ENCODE data around the gene DOCK7.

Gene DOCK7

DNA sequence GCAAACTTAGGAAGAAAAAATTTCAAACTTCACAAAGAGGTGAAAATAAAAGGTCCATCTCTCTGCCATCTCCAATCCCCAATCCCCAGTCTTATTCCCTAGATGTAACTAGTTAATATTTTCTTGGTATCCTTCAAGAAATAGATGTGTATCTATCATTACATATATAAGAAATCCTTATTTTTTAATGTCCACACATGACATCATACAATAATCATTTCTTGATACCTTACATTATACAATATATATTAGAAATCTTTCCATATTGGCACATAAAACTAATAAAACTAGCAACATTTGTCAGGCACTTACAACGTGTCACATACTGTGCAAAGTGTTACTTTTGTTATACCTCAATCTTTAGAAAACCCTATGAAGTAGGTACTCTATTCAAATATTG, 16.2 kb downstream of the DOCK7 start:
- H3K4me3 ChIP-seq (ENCODE audit: low read depth, low read length): no peak overlapping the region
- H3K27ac ChIP-seq (ENCODE audit: low read depth, low read length): no peak overlapping the region
- H3K4me1 ChIP-seq (ENCODE audit: control insufficient read depth, insufficient read depth, low read length): peaks cover 14% of the 10 kb centered on the region
- H3K9ac ChIP-seq (ENCODE audit: low read length): no peak overlapping the region
- H3K9me3 ChIP-seq (ENCODE audit: control insufficient read depth, insufficient read depth, low read depth, low read length): no peaks in the 10 kb centered on the region
- no peaks in the 10 kb centered on the region for H3K36me3 ChIP-seq (ENCODE audit: control insufficient read depth, insufficient read depth, low read length)
- no peaks in the 10 kb centered on the region for H3K27me3 ChIP-seq (ENCODE audit: control insufficient read depth, insufficient read depth, low read length)

DNA sequence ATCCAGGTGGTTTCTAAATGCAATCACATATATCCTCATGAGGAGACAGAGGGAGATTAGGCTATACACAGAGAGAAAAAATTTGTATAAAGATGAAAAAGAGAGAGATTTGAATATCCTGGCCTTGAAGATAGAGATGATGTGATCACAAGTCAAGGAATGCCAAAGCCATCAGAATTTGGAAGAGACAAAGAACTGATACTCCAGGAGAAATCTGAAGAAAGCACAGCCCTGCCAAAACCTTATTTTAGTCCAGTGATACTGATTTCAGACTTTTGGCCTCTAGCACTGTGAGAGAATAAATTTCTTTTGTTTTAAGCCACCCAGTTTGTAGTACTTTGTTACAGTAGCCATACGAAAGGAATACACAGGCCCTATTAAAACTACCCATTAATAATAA, 33.4 kb downstream of the DOCK7 start:
- Histone ChIP-seq H3K36me3 (ENCODE audit: control insufficient read depth, insufficient read depth, low read length) (peaks cover 8% of the 10 kb centered on the region; the same call in 1 of the 2 replicates), H3K9me3 (ENCODE audit: control insufficient read depth, insufficient read depth, low read depth, low read length) (no peaks in the 10 kb centered on the region), H3K27ac (ENCODE audit: low read depth, low read length) (no peak overlapping the region), H3K9ac (ENCODE audit: low read length) (no peak overlapping the region), H3K4me1 (ENCODE audit: control insufficient read depth, insufficient read depth, low read length) (no peaks in the 10 kb centered on the region), H3K4me3 (ENCODE audit: low read depth, low read length) (no peak overlapping the region), H3K27me3 (ENCODE audit: control insufficient read depth, insufficient read depth, low read length) (no peaks in the 10 kb centered on the region)

DNA sequence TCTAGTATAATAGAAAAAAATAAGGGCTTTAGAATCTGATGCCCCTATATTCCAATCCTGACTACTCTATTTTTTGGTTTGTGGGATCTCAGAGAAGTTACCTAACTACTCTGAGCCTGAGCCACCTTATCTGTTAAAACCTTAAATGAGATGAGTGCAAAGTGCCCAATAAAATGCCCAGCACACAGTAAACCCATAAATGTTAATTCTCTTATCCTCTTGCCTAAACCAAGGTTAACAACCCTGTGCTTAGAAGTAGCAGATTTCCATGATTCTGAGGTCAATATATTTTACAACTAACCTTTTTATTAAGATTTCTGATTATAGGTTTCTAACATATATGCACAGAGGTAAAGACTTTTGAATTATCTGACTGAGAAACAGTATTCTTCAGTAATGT, 35.8 kb downstream of the DOCK7 start:
- Histone ChIP-seq H3K9me3 (ENCODE audit: control insufficient read depth, insufficient read depth, low read depth, low read length) (no peaks in the 10 kb centered on the region), H3K27ac (ENCODE audit: low read depth, low read length) (no peak overlapping the region), H3K36me3 (ENCODE audit: control insufficient read depth, insufficient read depth, low read length) (peaks cover 11% of the 10 kb centered on the region), H3K9ac (ENCODE audit: low read length) (no peak overlapping the region), H3K4me1 (ENCODE audit: control insufficient read depth, insufficient read depth, low read length) (no peaks in the 10 kb centered on the region), H3K4me3 (ENCODE audit: low read depth, low read length) (no peak overlapping the region), H3K27me3 (ENCODE audit: control insufficient read depth, insufficient read depth, low read length) (no peaks in the 10 kb centered on the region)

DNA sequence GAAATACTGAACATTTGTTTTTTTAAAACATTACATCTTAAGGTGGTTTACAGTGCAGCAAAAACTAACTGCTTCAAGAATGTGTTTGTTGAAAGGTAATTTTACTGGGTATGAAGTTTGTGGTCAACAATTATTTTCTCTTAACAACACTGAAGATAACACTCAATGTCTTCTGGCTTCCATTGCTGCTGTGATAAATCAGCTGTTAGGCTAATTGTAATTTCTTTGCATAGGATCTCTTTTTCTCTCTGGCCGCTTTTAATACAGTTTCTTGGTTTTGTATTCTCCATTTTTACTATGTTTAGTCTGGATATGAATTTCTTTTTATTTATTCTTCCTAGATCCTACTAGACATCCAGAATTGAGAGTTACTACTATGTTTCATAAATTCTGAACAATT, 44.9 kb downstream of the DOCK7 start:
- Histone ChIP-seq H3K27ac (ENCODE audit: low read depth, low read length) (no peak overlapping the region), H3K27me3 (ENCODE audit: control insufficient read depth, insufficient read depth, low read length) (no peaks in the 10 kb centered on the region), H3K9me3 (ENCODE audit: control insufficient read depth, insufficient read depth, low read depth, low read length) (no peaks in the 10 kb centered on the region; the same call in 1 of the 2 replicates), H3K36me3 (ENCODE audit: control insufficient read depth, insufficient read depth, low read length) (peaks cover 29% of the 10 kb centered on the region), H3K9ac (ENCODE audit: low read length) (no peak overlapping the region), H3K4me1 (ENCODE audit: control insufficient read depth, insufficient read depth, low read length) (no peaks in the 10 kb centered on the region), H3K4me3 (ENCODE audit: low read depth, low read length) (no peak overlapping the region)

DNA sequence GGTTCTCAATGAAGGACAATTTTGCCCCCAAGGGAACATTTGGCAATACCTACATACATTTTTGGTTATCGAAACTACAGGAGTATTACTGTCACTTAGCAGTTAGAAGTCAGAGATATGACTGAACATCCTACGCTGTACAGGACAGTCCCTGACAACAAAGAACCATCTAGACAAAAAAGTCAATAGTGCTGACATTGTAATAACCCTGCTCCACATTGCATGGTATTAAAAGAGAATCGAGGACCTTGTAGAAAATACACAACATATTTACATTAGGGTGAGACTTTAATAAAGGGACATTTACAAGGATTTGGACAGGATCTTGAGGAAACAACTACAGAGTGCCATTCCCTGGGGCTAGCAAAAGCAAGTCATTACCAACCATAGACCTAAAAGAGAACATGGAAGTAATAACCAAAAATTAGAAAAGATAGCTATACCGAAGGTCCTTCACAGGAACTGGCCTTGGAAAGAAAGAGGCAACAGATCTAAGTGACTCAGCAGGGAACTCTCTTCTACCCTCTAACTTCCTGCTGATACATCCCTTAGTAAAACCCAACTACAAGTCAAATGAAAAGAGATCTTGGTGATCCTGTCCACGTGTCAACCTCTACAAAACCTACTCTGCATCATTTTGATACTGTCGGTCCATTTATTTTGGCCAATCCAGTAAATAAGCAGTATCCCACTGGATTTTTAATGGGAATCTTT, 50.6 kb downstream of the DOCK7 start:
- H3K36me3 ChIP-seq (ENCODE audit: control insufficient read depth, insufficient read depth, low read length): peaks cover 12% of the 10 kb centered on the region

DNA sequence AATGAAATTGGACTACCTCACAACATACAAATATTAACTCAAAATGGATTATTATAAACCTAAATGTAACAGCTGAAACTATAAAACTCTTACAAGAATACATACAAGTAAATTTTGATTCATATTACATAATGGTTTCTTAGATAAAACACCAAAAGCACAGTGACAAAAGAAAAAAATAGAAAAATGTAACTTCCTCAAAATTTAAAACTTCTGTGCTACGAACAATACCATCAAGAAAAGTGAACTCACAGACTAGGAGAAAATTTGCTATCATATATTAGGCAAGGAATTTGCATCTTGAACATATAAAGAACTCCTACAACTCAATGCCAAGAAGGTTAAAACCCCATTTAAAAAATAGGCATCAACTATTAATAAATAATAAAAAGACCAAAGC, 59.7 kb downstream of the DOCK7 start:
- no peaks in the 10 kb centered on the region for H3K4me1 ChIP-seq (ENCODE audit: control insufficient read depth, insufficient read depth, low read length)

More for the DNA sequence above, 50.6 kb downstream of the DOCK7 start:
- Histone ChIP-seq H3K4me1 (ENCODE audit: control insufficient read depth, insufficient read depth, low read length) (no peaks in the 10 kb centered on the region), H3K9me3 (ENCODE audit: control insufficient read depth, insufficient read depth, low read depth, low read length) (no peaks in the 10 kb centered on the region), H3K27me3 (ENCODE audit: control insufficient read depth, insufficient read depth, low read length) (no peaks in the 10 kb centered on the region), H3K4me3 (ENCODE audit: low read depth, low read length) (no peak overlapping the region), H3K27ac (ENCODE audit: low read depth, low read length) (no peak overlapping the region), H3K9ac (ENCODE audit: low read length) (no peak overlapping the region)

DNA sequence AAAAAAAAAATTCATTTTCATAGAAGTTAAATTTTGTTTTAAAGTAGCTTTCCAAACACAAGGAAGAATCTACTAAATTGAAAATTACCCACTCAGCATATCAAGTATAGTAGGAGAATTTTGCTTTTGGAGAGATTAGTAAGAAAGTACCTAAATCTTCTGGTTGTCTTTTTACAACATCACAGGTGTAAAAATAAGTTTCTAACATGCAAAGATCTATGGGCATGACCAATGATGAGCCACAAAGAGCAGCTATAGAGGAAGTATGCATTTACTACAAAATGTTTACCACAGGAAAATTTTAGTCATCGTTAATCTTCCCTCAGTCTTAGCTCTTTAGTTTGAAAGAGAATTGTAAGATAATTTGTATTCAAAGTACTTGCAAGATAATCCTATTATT, 62.8 kb downstream of the DOCK7 start:
- no peak overlapping the region for H3K27ac ChIP-seq (ENCODE audit: low read depth, low read length)
- H3K4me3 ChIP-seq (ENCODE audit: low read depth, low read length): no peak overlapping the region
- no peaks in the 10 kb centered on the region for H3K9me3 ChIP-seq (ENCODE audit: control insufficient read depth, insufficient read depth, low read depth, low read length)
- H3K27me3 ChIP-seq (ENCODE audit: control insufficient read depth, insufficient read depth, low read length): no peaks in the 10 kb centered on the region
- H3K4me1 ChIP-seq (ENCODE audit: control insufficient read depth, insufficient read depth, low read length): 0 out of 2 replicates have a peak, but pooled peaks cover 4% of the 10 kb centered on the region
- peaks cover 7% of the 10 kb centered on the region for H3K36me3 ChIP-seq (ENCODE audit: control insufficient read depth, insufficient read depth, low read length)
- no peak overlapping the region for H3K9ac ChIP-seq (ENCODE audit: low read length)

More for the DNA sequence above, 59.7 kb downstream of the DOCK7 start:
- Histone ChIP-seq H3K9ac (ENCODE audit: low read length) (no peak overlapping the region), H3K27me3 (ENCODE audit: control insufficient read depth, insufficient read depth, low read length) (no peaks in the 10 kb centered on the region), H3K4me3 (ENCODE audit: low read depth, low read length) (no peak overlapping the region), H3K36me3 (ENCODE audit: control insufficient read depth, insufficient read depth, low read length) (peaks cover 22% of the 10 kb centered on the region), H3K27ac (ENCODE audit: low read depth, low read length) (no peak overlapping the region), H3K9me3 (ENCODE audit: control insufficient read depth, insufficient read depth, low read depth, low read length) (no peaks in the 10 kb centered on the region)

DNA sequence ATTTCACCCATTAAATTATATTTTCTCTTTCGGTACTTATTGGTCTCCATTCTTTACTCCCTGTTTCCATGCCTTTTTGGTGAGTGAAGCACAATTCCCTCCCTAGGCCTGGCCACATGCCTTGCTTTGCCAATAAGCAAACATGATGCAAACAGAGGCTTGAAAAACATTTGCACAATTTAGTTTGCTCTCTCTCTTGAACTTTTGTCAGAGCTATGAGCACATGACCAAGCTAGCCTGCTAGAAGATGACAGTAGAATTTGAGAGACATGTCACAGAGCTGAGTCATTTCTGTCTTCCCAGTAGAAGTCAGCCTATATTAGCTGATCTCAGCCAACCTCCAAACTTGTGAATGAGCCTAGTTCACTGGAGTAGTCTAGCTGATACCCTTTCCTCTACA, 66.3 kb downstream of the DOCK7 start:
- Histone ChIP-seq H3K4me3 (ENCODE audit: low read depth, low read length) (no peak overlapping the region), H3K36me3 (ENCODE audit: control insufficient read depth, insufficient read depth, low read length) (peaks cover 3% of the 10 kb centered on the region; the same call in 1 of the 2 replicates), H3K9ac (ENCODE audit: low read length) (no peak overlapping the region), H3K27me3 (ENCODE audit: control insufficient read depth, insufficient read depth, low read length) (no peaks in the 10 kb centered on the region), H3K4me1 (ENCODE audit: control insufficient read depth, insufficient read depth, low read length) (0 out of 2 replicates have a peak, but pooled peaks cover 4% of the 10 kb centered on the region), H3K27ac (ENCODE audit: low read depth, low read length) (no peak overlapping the region), H3K9me3 (ENCODE audit: control insufficient read depth, insufficient read depth, low read depth, low read length) (no peaks in the 10 kb centered on the region)

DNA sequence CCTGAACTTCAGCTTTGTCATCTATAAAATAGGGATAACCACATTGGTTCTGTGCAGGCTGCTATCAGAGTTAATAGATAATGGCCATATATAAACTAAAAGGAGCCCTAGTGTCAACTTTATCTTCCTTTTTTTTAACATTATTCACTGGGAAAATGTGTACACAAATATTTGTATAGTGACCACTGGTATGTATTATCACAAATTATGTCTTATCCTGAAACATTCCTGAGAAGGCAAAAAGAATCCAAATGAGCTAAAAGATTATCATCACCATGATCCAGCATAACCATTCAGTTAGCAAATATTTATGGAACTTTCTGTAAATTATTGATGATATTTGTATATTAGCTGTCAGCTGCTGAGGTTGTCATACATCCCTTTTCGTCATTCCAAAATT, 74.3 kb downstream of the DOCK7 start:
- Histone ChIP-seq H3K9me3 (ENCODE audit: control insufficient read depth, insufficient read depth, low read depth, low read length) (no peaks in the 10 kb centered on the region), H3K9ac (ENCODE audit: low read length) (no peak overlapping the region), H3K27me3 (ENCODE audit: control insufficient read depth, insufficient read depth, low read length) (no peaks in the 10 kb centered on the region), H3K36me3 (ENCODE audit: control insufficient read depth, insufficient read depth, low read length) (peaks cover 3% of the 10 kb centered on the region; the same call in 1 of the 2 replicates), H3K4me1 (ENCODE audit: control insufficient read depth, insufficient read depth, low read length) (no peaks in the 10 kb centered on the region), H3K4me3 (ENCODE audit: low read depth, low read length) (no peak overlapping the region), H3K27ac (ENCODE audit: low read depth, low read length) (no peak overlapping the region)

DNA sequence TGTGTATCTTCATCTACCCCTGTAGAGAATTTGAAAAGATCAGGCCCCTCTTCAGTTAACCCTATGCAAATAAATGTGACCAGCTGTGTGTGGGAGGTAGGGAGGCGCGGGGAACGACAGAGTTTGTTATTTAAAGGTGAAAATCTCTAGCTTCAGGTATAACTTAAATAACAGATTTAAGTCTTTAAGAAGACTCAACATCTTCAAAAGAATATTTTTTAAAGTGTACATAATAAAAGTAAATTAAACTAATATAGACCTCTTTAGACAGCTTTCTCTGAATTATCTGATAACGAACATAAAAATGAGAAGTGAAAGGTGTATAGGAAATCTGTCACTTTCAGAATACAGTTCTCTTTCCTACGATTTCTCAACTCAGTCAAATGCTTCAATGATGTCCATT, 74.9 kb downstream of the DOCK7 start:
- Histone ChIP-seq H3K27me3 (ENCODE audit: control insufficient read depth, insufficient read depth, low read length) (no peaks in the 10 kb centered on the region), H3K9ac (ENCODE audit: low read length) (no peak overlapping the region), H3K4me3 (ENCODE audit: low read depth, low read length) (no peak overlapping the region), H3K4me1 (ENCODE audit: control insufficient read depth, insufficient read depth, low read length) (no peaks in the 10 kb centered on the region), H3K36me3 (ENCODE audit: control insufficient read depth, insufficient read depth, low read length) (peaks cover 3% of the 10 kb centered on the region; the same call in 1 of the 2 replicates), H3K9me3 (ENCODE audit: control insufficient read depth, insufficient read depth, low read depth, low read length) (no peaks in the 10 kb centered on the region), H3K27ac (ENCODE audit: low read depth, low read length) (no peak overlapping the region)

DNA sequence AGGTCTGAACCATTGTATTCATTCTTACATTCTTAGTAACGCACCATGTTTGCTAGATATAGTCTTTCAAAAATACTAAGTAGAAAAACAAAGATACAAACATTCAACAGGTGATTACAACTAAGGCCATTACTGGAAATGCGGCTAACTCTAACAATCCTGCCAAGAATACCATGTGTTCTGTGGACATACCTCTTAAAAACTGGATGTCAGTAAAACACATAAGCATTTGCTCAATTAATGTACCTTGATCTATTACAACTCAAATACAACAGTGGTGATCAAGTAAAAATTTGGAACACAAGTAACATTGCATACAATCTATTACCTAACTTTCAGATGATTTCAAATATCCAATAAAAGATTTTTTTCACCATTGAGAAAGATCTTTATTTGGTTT, 75.4 kb downstream of the DOCK7 start:
- no peak overlapping the region for H3K9ac ChIP-seq (ENCODE audit: low read length)
- H3K27me3 ChIP-seq (ENCODE audit: control insufficient read depth, insufficient read depth, low read length): no peaks in the 10 kb centered on the region
- no peak overlapping the region for H3K4me3 ChIP-seq (ENCODE audit: low read depth, low read length)
- no peaks in the 10 kb centered on the region for H3K4me1 ChIP-seq (ENCODE audit: control insufficient read depth, insufficient read depth, low read length)
- no peaks in the 10 kb centered on the region for H3K9me3 ChIP-seq (ENCODE audit: control insufficient read depth, insufficient read depth, low read depth, low read length)
- no peaks in the 10 kb centered on the region for H3K36me3 ChIP-seq (ENCODE audit: control insufficient read depth, insufficient read depth, low read length)
- no peak overlapping the region for H3K27ac ChIP-seq (ENCODE audit: low read depth, low read length)

Measured in HUES6 (cell line).